Body of pancreas (tissue), 4 donors: Measurements from ENCODE around the gene MVB12B.

ENCODE experiments used
- CTCF ChIP-seq, 7 experiments: fragments of 450-650 bp in 4 of 7; fragments of 200-600 bp in 3 of 7; sonication (generic) in 3 of 7; IDR thresholded peaks; one replicate each; pipeline ENCODE4 v1.5.1; 2016 to 2019; ENCODE audit warnings: antibody characterized with exemption in 7 of 7
- POLR2A ChIP-seq, 3 donors: fragments of 450-650 bp; IDR thresholded peaks; one replicate each; pipeline ENCODE4 v1.6.1; 2016; ENCODE audit warnings: antibody characterized with exemption in 3 of 3, mild to moderate bottlenecking in 2 of 3

- TF ChIP-seq CTCF (IDR thresholded peaks at IDR 0.05) = no peak
- no peak for TF ChIP-seq POLR2A (IDR thresholded peaks at IDR 0.05)
Measured at GRCh38 chr9:126394802-126395201, 68.2 kb downstream of the MVB12B start.
